Upper lobe of left lung (tissue), 6 donors: ENCODE measurements around the gene GP1BB. TPM values are rescaled to one million over a fixed set of nuclear protein-coding genes. Genes with fewer than 3 reads are reported as not detected.
"Not testable (repeated sequence)": the region's sequence is repeated elsewhere in the genome, so short reads cannot be mapped to it uniquely, and the experiment has no call there.

Source experiments
- ATAC-seq, 2 donors: fragments of 200-7000 bp; cut with Tn5 transposase; one replicate each; pipeline ENCODE4 v1.9.1; 2022; ENCODE audit warnings: mild to moderate bottlenecking in 2 of 2, moderate library complexity in 2 of 2; ENCODE audit not compliant: low FRiP score in 2 of 2
- DNase-seq, 2 donors: peaks; one replicate each; pipeline ENCODE4 v3.0.0-alpha.2; 2019 to 2020
- H3K27ac ChIP-seq, 4 donors: fragments of 200-600 bp; sonication (generic); one replicate each; pipeline ENCODE4 v1.5.1; 2016 to 2019
- H3K27me3 ChIP-seq, 4 donors: fragments of 200-600 bp; sonication (generic); one replicate each; pipeline ENCODE4 v1.5.1; 2017 to 2019
- H3K36me3 ChIP-seq, 4 donors: fragments of 200-600 bp; sonication (generic); one replicate each; pipeline ENCODE4 v1.5.1; 2016 to 2019
- H3K4me1 ChIP-seq, 4 donors: fragments of 200-600 bp; sonication (generic); one replicate each; pipeline ENCODE4 v1.5.1; 2018 to 2019
- H3K4me3 ChIP-seq, 4 donors: fragments of 200-600 bp; sonication (generic); one replicate each; pipeline ENCODE4 v1.5.1; 2017 to 2019; ENCODE audit warnings: mild to moderate bottlenecking in 2 of 4, moderate library complexity in 1 of 4
- H3K9me3 ChIP-seq, 4 donors: fragments of 200-600 bp; sonication (generic); one replicate each; pipeline ENCODE4 v1.5.1; 2018 to 2019
- CTCF ChIP-seq, 6 experiments: fragments of 450-650 bp in 4 of 6; fragments of 200-600 bp in 2 of 6; sonication (generic) in 2 of 6; IDR thresholded peaks; one replicate each; pipeline ENCODE4 v1.5.1; 2016 to 2019; ENCODE audit warnings: antibody characterized with exemption in 6 of 6
- EP300 ChIP-seq, 4 donors: sonication (generic); formaldehyde crosslinking; IDR thresholded peaks; one replicate each; pipeline ENCODE4 v1.5.1; 2017; ENCODE audit warnings: antibody characterized with exemption in 4 of 4, control low read depth in 2 of 4
- POLR2A ChIP-seq, 4 donors: fragments of 450-650 bp; IDR thresholded peaks; one replicate each; pipeline ENCODE4 v1.5.1; 2016 to 2017; ENCODE audit warnings: antibody characterized with exemption in 4 of 4, mild to moderate bottlenecking in 2 of 4
- POLR2AphosphoS5 ChIP-seq, 2 donors: sonication (generic); formaldehyde crosslinking; IDR thresholded peaks; one replicate each; pipeline ENCODE4 v1.5.1; 2017; ENCODE audit warnings: antibody characterized with exemption in 2 of 2
- whole genome bisulfite sequencing, 2 donors: methylation state at CpG; one replicate each; pipeline ENCODE4 v1.1.5; 2017 to 2018; 5-methylcytosine and 5-hydroxymethylcytosine counted together
- total RNA-seq, 6 donors: library from RNA; depleted of rRNA in 4 of 6; stranded (reverse); fragments of >200 nt in 4 of 6; gene quantifications; one replicate each; pipeline versions ENCODE4 v1.1.0 to v1.2.1, GENCODE V29; 2016 to 2021
- donor health status: DM: no; HTN: no; CAD: no; lungs with moderate emphysema.
- donor health status: DM: no; HTN: yes; CAD: no; lungs with severe emphysema.

GP1BB gene
- total RNA-seq, 6 donors from 2014 or later = 1.5 to 23.7 (median 6.6) TPM

GRCh38 chr22:19724927-19725661 lies 1.8 kb downstream of the GP1BB start:
- Histone ChIP-seq H3K9me3 (no peaks in the 10 kb centered on the region), H3K36me3 (peaks cover 0 to 9% (median 3%) of the 10 kb centered on the region in 4 donors), H3K27ac (no peak overlapping the region), H3K4me3 (no peak overlapping the region), H3K27me3 (peaks cover 0 to 29% (median 15%) of the 10 kb centered on the region in 4 donors), H3K4me1 (peaks cover 12 to 23% (median 20%) of the 10 kb centered on the region in 4 donors)
- 73 to 76% methylated on average over 45 of the region's 45 CpGs for WGBS, 2 donors
- ATAC-seq = no peak
- TF ChIP-seq POLR2AphosphoS5 (IDR thresholded peaks at IDR 0.05) (no peak), POLR2A (IDR thresholded peaks at IDR 0.05) (no peak), CTCF (IDR thresholded peaks at IDR 0.05) (no peak), EP300 (IDR thresholded peaks at IDR 0.05) (no peak)
- peak in 1 of 2 donors; percentile 56 for DNase-seq

GRCh38 chr22:19726064-19726788 lies 2.9 kb downstream of the GP1BB start:
- not testable (repeated sequence) for H3K4me3 ChIP-seq, H3K27ac ChIP-seq, H3K36me3 ChIP-seq, ATAC-seq, H3K9me3 ChIP-seq
- H3K27me3 ChIP-seq = peaks cover 0 to 29% (median 15%) of the 10 kb centered on the region in 4 donors
- DNase-seq = peak in 1 of 2 donors; percentile 67
- 86 to 87% methylated on average over 96 of the region's 96 CpGs for WGBS, 2 donors
- H3K4me1 ChIP-seq = peaks cover 20 to 32% (median 29%) of the 10 kb centered on the region in 4 donors

GRCh38 chr22:19727310-19728150 lies 4.2 kb downstream of the GP1BB start:
- DNase-seq (peak in 1 of 2 donors; percentile 72), ATAC-seq (no peak)
- Histone ChIP-seq H3K4me3 (no peak overlapping the region), H3K36me3 (peaks cover 0 to under 1% (median under 1%) of the 10 kb centered on the region in 4 donors), H3K27ac (no peak overlapping the region), H3K9me3 (no peaks in the 10 kb centered on the region), H3K4me1 (peaks cover 20 to 30% (median 26%) of the 10 kb centered on the region in 4 donors), H3K27me3 (peaks cover 0 to 23% (median 12%) of the 10 kb centered on the region in 4 donors)
- TF ChIP-seq EP300 (IDR thresholded peaks at IDR 0.05) (no peak), POLR2AphosphoS5 (IDR thresholded peaks at IDR 0.05) (no peak), POLR2A (IDR thresholded peaks at IDR 0.05) (no peak), CTCF (IDR thresholded peaks at IDR 0.05) (no peak)
- WGBS, 2 donors = 62 to 69% methylated on average over 56 to 61 of the region's 61 CpGs

- peaks cover 0 to 18% (median 7%) of the 10 kb centered on the region in 4 donors for H3K27me3 ChIP-seq
- ATAC-seq (no peak), DNase-seq (peak in 1 of 2 donors; percentile 49)
- 73 to 83% methylated on average over 1 to 6 of the region's 6 CpGs for WGBS, 2 donors
- H3K36me3 ChIP-seq = no peaks in the 10 kb centered on the region
- peaks cover 14 to 22% (median 18%) of the 10 kb centered on the region in 4 donors for H3K4me1 ChIP-seq
- TF ChIP-seq POLR2A (IDR thresholded peaks at IDR 0.05) (no peak), CTCF (IDR thresholded peaks at IDR 0.05) (no peak), POLR2AphosphoS5 (IDR thresholded peaks at IDR 0.05) (no peak), EP300 (IDR thresholded peaks at IDR 0.05) (no peak)
- H3K27ac ChIP-seq = no peak overlapping the region
- H3K9me3 ChIP-seq = no peaks in the 10 kb centered on the region
- no peak overlapping the region for H3K4me3 ChIP-seq
These were observed 4.9 kb downstream of the GP1BB start for GRCh38 chr22:19728271-19728670.
